C4-2B (cell line): ENCODE results near the gene BCAP29.

Experiments
- ZFX ChIP-seq: fragments of 450-650 bp; IDR thresholded peaks from 2 replicates; pipeline ENCODE4 v1.6.1; 2017
- TF ChIP-seq, protein P1 (sequence below): fragments of 450-650 bp; conservative IDR thresholded peaks from 2 replicates; pipeline ENCODE4 v1.5.1; 2017; ENCODE audit warnings: mild to moderate bottlenecking

DNA sequence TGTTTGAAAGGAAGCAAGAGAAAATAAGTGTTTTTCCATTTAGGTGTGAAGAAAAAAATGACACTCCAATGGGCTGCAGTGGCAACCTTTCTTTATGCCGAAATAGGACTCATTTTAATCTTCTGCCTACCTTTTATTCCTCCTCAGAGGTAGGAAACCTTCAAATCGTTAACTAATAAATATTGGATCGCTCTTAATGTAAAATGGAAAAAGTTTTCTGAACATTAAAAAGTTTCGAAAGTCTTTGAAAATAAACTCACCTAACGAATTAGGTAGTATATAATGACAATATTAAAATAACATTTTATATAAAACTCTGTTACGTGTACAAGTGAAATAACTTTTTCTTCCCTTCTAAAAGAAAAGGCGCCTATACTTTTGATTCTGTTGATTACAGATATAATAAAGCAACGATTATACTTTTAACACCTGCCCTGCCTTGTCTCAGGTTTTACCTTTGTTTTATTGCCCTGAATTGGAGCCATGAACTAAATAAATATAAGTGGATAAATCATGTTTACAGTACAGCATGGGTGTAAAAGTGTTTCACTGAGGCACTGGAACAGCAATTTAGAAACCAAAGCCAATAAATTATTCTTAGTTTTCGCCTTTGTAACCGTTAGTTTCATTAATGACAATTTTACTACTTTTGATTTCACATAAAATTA is 804 bp downstream of the BCAP29 start:
- TF ChIP-seq, protein P1, sequence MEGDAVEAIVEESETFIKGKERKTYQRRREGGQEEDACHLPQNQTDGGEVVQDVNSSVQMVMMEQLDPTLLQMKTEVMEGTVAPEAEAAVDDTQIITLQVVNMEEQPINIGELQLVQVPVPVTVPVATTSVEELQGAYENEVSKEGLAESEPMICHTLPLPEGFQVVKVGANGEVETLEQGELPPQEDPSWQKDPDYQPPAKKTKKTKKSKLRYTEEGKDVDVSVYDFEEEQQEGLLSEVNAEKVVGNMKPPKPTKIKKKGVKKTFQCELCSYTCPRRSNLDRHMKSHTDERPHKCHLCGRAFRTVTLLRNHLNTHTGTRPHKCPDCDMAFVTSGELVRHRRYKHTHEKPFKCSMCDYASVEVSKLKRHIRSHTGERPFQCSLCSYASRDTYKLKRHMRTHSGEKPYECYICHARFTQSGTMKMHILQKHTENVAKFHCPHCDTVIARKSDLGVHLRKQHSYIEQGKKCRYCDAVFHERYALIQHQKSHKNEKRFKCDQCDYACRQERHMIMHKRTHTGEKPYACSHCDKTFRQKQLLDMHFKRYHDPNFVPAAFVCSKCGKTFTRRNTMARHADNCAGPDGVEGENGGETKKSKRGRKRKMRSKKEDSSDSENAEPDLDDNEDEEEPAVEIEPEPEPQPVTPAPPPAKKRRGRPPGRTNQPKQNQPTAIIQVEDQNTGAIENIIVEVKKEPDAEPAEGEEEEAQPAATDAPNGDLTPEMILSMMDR, result peak; percentile 41
- TF ChIP-seq ZFX, result no peak
